D721Med (cell line): ENCODE results near the gene ASPRV1.

Experiments used
- DNase-seq: peaks from one replicate; pipeline ENCODE4 v3.0.0; 2011; ENCODE audit warnings: low spot score; ENCODE audit not compliant: insufficient read length
- FAIRE-seq: peaks from 2 replicates; lab custom pipeline; 2011; peaks lifted over from hg19 to GRCh38; lab: Jason Lieb, UNC
- TF ChIP-seq, protein P1 (sequence below): IDR thresholded peaks from 2 replicates; pipeline ENCODE4 v1.5.1; 2012; ENCODE audit warnings: mild to moderate bottlenecking, control low read depth; ENCODE audit not compliant: insufficient read depth; ENCODE audit errors: missing control alignments

Gene ASPRV1

DNA sequence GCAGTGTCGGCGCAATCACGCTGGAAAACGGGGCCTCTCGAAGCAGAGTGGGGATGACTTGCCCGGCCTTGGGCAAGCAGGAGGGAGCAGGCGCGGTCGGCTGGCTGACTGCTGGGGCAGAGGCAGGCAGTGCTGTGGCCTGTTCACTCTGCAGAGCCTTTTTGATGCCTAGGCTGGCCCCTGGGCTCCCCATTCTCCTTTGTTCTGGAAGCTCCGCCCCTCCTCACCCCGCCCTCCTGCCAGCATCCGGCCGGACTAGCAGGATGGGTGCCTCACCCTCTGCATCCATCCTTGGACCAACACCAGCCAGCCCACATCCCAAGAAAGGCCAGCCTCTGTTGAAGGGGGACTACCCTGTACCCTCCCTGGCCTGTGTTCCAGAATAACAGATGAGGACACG is at the start of gene ASPRV1:
TSS of gene ASPRV1 (minus strand) at position 136 of the 400 bp plus-strand sequence. CDS start 195 bp downstream, outside the sequence.
- FAIRE-seq (no peak), DNase-seq (no peak)
- TF ChIP-seq, protein P1, sequence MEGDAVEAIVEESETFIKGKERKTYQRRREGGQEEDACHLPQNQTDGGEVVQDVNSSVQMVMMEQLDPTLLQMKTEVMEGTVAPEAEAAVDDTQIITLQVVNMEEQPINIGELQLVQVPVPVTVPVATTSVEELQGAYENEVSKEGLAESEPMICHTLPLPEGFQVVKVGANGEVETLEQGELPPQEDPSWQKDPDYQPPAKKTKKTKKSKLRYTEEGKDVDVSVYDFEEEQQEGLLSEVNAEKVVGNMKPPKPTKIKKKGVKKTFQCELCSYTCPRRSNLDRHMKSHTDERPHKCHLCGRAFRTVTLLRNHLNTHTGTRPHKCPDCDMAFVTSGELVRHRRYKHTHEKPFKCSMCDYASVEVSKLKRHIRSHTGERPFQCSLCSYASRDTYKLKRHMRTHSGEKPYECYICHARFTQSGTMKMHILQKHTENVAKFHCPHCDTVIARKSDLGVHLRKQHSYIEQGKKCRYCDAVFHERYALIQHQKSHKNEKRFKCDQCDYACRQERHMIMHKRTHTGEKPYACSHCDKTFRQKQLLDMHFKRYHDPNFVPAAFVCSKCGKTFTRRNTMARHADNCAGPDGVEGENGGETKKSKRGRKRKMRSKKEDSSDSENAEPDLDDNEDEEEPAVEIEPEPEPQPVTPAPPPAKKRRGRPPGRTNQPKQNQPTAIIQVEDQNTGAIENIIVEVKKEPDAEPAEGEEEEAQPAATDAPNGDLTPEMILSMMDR = no peak

DNA sequence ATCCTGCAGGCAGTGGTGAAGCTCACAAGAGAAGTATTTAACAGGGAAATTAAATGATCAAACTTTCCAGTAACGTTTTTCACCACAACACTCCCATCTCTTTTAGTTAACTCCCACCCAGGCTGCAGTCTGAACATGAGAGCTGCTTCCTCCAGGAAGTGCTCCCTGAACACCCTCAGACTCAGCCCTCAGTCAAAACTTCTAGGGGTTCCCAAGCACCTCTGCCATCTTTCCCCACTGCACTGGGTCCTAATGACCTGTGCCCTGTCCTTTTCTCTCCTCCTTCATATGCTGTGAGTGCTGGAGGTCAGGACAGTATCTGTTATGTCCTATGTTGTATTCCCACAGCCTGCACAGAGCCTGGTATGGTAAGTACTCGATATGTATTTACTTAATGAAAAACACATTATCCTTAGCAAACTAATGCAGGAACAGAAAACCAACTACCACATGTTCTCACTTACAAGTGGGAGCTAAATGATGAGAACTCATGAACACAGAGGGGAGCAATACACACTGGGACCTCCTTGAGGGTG is 49.2 kb upstream of the ASPRV1 start:
- FAIRE-seq (no peak), DNase-seq (no peak)
- TF ChIP-seq, protein P1 = no peak

DNA sequence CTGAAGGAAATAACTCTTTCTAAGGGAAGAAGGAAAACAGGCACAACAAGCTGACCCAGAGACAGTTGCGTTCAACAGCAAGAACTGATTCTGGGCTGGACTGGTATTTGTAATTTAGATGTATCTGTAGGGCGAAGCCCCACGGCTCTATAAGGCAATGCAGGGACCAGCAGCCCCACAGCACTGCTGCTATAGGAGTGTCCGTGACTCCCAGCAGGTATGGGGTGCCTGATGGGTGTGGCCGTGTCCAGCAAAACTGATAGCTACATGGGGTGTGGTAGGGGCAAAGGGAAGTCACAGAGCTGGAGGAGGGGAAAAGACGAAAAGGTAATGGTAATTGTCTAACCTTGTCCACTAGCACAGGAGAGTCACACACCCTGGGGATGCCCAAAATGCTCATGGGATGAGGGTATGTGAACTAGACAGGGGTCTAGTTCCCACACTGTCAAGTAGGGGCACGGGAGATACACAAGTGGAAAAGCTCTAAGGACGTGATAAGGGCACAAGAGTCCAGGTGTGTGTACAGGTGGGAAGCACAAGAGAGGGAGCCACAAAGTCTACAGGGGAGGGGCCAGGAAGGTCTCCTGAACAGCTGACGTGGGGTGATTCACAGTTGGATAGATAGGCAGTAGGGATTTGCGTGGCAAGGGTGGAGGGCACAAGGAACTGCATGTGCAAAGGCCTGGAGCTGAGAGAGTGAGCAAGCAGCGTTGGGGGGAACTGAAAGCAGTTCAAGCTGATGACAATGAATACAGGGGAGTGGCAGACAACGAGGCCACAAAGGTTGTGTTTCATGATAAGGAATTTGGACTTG is 48.5 kb upstream of the ASPRV1 start:
- FAIRE-seq (no peak), DNase-seq (no peak)
- TF ChIP-seq, protein P1 = no peak

DNA sequence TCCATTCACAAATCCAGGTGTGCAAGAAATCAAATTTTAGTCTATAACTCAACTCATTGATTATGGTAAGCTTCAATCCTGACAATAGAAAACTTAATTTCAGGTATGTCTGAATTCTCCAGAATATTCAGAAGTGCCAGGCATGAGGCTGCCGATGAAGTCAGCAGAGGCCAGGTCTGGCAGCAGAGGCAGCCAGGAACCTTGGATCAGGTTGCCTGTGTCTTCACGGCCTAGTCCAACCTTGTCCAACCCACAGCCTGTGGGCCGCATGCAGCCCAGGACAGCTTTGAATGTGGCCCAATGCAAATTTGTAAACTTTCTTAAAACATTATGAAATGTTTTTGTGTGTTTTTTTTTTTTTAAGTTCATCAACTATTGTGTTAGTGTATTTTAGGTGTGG is 46.9 kb upstream of the ASPRV1 start:
- no peak for FAIRE-seq

DNA sequence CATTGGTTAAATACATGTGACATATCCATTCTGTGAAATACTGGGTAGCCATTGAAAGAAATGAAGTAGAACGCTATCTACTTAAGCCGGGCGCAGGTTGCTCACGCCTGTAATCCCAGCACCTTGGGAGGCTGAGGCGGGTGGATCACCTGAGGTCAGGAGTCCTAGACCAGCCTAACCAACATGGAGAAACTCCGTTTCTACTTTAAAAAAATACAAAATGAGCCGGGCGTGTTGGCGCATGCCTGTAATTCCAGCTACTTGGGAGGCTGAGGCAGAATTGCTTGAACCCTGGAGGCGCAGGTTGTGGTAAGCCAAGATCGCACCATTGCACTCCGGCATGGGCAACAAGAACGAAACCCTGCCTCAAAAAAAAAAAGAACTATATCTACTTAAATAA is 45.7 kb upstream of the ASPRV1 start:
- TF ChIP-seq, protein P1 = no peak
- no peak for FAIRE-seq
- no peak for DNase-seq

More for the DNA sequence above, 46.9 kb upstream of the ASPRV1 start:
- no peak for DNase-seq
- TF ChIP-seq, protein P1 = no peak

DNA sequence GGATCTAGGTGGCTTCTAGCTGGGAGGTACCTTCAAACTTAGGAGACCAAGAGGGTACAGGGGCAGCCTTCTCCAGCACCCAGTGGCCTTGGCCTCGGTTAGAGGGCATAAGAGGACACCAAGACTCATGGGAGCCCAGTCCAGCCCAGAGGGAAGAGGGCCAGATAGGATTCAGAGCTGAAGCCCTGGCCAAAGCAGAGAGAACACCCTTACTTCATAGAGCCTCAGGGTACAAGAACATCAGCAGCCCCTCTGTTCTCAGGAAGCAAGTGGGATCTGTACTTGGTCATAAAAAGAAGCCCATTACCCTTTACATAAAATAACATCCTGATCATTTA is 45.0 kb upstream of the ASPRV1 start:
- TF ChIP-seq, protein P1 = no peak
- FAIRE-seq (no peak), DNase-seq (no peak)

DNA sequence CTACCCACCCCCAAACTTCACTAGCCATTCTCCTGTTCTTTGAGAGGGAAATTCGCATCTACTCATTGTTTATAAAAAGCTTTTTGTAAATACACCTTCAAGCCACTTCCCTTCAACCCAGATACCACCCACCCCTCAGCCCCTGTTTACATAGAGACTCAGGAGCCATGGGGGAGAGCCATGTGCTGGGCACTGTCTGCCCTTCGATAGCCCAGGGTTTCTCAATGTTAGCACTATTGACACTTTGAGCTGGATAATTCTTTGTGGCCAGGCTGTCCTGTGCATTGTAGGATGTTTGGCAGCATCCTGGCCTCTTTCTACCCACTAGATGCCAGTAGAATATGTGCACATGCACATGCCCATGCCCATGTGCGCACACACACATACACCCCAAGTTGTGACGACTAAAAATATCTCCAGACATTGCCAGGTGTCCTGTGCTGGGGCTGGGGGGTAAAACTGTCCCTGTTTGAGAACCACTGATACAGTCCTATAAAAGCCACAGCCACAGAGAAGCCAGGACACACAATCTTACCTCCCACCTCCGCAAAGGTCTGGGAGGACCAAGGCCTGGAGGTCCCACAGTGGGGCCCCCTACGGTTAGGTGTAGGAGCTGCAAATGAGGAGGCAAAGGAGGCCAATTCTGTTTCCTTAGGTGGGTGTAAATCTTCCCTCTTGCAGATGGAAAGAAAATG is 44.5 kb upstream of the ASPRV1 start:
- TF ChIP-seq, protein P1 = no peak
- no peak for FAIRE-seq
- DNase-seq = no peak
